ENCODE data around the gene ELAPOR1.

The ELAPOR1 gene, protein sequence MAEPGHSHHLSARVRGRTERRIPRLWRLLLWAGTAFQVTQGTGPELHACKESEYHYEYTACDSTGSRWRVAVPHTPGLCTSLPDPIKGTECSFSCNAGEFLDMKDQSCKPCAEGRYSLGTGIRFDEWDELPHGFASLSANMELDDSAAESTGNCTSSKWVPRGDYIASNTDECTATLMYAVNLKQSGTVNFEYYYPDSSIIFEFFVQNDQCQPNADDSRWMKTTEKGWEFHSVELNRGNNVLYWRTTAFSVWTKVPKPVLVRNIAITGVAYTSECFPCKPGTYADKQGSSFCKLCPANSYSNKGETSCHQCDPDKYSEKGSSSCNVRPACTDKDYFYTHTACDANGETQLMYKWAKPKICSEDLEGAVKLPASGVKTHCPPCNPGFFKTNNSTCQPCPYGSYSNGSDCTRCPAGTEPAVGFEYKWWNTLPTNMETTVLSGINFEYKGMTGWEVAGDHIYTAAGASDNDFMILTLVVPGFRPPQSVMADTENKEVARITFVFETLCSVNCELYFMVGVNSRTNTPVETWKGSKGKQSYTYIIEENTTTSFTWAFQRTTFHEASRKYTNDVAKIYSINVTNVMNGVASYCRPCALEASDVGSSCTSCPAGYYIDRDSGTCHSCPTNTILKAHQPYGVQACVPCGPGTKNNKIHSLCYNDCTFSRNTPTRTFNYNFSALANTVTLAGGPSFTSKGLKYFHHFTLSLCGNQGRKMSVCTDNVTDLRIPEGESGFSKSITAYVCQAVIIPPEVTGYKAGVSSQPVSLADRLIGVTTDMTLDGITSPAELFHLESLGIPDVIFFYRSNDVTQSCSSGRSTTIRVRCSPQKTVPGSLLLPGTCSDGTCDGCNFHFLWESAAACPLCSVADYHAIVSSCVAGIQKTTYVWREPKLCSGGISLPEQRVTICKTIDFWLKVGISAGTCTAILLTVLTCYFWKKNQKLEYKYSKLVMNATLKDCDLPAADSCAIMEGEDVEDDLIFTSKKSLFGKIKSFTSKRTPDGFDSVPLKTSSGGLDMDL

DNA sequence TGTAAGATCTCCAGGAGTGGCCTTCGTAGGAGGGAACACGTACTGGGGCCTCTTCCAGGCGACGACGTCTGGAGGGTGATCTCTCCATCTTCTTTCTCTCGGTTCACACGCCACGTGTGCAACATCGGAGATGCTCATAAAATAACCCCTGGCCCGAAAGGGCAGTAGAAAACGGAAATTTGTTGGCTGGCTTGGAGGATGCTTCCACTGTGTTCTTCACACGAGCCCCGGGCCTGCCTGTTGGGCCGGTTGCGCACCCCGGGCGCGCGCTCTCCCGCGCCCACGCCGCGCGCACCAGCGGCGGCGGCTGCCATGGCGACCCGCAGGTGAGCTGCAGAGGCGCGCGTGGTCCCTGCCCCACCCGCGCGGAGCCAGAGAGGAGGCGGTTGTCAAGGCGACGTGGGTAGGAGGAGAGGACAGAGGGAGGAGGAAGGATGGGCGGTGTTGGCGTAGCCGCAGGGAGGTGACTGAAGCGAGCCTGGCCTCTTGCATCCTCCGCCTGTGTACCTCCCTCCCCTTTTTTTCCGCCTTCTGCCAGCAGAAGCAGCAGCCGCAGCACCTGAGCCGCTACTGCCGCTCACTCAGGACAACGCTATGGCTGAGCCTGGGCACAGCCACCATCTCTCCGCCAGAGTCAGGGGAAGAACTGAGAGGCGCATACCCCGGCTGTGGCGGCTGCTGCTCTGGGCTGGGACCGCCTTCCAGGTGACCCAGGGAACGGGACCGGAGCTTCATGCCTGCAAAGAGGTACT is at the start of gene ELAPOR1:
TSS of gene ELAPOR1 (plus strand) at position 526 of the 752 bp plus-strand sequence. CDS start at position 595, 69 bp downstream.
- DNase-seq: peak; percentile 84

DNA sequence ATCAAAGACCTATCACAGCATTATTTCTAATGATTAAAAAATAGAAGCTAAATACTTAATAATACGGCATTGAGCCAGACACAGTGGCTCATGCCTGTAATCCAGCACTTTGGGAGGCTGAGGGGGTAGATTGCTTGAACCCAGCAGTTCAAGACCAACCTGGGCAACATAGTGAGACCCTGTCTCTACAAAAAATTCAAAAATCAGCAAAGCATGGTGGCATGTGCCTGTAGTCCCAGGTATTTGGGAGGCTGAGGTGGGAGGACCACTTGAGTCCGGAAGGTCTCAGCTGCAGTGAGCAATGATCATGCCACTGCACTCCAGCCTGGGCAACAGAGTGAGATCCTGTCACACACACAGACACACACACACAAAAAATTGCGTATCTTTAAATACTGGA is 48.8 kb upstream of the ELAPOR1 start:
- no peak for DNase-seq

DNA sequence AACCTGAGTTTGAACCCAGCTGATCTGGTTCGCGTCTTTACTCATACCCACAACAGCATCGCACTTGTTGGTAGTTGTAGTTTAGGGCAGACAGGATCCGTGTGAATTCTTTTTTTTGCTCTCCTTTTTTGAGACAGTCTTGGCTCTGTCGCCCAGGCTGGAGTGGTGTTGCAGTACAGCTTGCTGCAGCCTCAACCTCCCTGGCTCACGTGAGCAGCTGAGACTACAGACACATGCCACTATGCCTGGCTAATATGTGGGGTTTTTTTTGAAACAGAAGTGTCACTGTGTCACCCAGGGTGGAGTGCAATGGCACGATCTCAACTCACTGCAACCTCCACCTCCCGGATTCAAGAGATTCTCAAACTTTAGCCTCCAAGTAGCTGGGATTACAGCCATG is 46.0 kb upstream of the ELAPOR1 start:
- no peak for DNase-seq

DNA sequence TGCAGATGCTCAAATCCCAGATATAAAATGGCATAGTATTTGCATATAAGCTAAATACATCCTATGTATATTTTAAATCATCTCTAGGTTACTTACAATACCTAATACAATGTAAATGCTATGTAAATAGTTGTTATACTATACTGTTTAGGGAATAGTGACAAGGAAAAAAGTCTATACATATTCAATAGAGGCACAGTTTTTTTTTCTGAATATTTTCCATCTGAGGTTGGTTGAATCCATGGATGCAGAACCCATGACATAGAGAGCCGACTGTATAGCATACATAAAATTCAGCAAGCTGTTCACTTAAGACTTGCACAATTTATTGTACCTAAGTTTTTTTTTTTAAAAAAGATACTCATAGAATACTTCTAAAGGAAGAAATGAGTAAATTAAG is 44.6 kb upstream of the ELAPOR1 start:
- DNase-seq: no peak

DNA sequence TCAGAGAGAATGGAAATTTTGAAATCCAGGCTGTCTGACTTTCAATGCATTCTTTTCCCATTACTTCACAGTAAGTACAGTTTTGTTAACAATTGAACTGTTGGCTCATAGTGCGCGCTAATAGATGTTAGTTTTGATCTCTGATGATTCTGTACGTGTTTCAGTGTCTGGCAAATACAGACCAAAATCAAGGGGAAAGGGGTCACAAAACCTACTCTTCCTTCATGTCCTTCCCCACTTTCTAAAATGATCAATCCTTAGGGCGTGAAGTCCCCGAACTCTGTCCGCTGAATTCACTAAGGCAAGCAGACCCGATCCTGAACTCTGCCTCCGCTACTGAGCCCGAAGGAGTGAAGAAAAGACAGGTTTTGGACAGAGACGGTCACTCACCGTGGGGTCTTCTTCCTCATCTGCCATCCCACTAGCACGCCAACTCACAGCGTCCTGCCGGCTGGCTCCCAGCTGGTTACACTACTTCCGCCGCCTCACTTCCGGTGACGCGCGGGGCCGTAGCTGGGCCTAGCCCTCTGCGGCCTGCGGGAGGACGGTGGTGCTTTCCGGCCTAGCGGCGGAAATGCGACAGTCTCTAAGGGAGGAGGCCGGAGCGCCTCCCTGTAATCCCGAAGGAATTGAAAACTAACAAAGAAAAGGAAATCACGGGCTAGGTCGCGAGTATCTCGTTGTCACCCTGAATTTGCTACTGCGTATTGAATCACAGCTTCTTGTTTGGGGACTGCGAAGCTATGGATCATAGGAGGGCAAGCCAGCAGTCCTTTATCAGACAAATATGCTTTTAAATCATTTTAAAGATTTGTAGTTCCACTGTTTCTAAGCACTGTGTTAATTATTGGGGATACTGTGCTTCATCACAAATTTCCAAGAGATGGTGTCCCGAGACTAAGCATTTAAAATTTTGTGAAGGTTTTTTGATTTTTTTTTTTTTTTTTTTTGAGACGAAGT is 38.1 kb upstream of the ELAPOR1 start, which contains the start of gene TAF13:
TSS of gene TAF13 (minus strand) at position 473 of the 960 bp plus-strand sequence. CDS start at position 417, 56 bp downstream.
- peak; percentile 98 for DNase-seq

DNA sequence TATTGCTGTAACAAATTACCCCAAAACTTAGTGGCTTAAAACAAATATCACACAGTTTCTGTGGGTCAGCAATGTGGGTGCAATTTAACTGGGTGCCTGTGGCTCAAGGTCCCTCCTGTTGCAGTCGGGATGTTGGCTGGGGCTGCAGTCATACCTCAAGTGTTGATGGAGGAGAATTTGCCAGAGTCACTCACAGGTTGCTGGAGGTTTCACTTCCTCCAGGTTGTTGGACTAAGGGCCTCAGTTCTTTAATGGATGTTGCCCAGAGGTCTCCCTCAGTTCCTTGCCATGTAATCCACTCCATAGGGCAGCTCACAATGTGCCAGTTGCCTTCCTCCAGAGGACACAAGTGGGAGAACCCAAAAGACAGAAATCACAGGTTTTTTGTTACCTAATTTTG is 35.6 kb upstream of the ELAPOR1 start:
- no peak for DNase-seq

DNA sequence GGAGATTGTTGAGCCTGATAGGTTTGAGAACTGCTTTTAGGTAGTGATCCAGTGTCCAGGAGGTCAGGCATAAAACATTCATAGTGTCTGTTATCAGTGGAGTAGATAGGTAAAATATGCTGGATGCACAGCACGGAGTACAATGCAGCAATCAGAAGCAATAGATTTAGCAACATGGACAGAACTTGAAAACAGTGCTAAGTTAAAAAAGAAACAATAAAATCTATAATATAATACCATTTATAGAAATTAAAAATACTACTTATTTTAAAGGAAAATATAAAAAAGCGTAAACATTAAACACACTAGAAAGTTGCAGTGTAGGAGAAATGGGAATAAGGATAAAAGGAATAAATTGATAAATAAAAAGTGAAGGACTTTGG is 34.7 kb upstream of the ELAPOR1 start:
- DNase-seq: no peak

DNA sequence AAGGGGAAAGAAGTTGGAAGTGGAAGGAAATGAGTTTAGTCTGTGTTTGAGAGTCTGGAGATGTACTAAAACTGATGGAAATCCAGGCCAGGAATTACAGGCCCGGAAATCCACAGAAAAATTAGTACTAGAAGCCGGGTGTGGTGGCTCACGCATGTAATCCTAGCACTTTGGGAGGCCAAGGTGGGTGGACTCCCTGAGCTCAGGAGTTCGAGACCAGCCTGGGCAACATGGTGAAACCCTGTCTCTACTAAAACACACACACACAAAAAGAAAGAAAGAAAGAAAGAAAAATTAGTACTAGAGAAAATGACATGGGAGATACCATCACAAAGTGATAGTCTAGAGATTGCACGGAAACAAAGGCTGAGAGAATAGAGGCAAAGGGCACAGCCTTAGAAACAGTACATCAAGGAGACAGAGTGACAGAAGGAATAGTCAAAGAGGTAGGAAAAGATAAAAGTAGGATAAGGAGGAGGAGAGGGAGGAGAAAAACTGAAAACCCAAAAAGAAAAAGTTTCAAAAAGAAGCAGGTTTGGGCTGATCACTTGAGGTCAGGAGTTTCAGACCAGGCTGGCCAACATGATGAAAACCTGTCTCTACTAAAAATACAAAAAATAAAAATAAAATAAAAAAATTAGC is 33.4 kb upstream of the ELAPOR1 start:
- DNase-seq: no peak

DNA sequence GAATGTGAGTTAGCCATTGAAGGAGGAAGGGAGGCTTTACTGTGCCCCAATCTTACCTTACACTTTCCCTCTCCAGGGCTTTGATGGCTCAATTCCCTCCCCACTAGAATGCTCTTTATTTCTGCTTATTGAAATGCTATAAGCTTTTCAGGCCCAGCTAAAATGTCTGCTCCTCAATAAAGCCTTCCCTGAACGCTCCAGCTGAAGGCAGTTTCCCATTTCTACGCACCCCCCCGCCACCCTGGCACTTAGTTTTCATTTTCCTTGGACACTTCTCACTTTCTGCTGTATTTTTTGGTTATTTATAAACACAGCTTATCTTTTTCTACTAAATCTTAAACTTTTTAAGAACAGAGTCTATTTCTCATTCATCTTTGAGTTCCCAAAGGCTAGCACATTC is 30.4 kb upstream of the ELAPOR1 start:
- no peak for DNase-seq

DNA sequence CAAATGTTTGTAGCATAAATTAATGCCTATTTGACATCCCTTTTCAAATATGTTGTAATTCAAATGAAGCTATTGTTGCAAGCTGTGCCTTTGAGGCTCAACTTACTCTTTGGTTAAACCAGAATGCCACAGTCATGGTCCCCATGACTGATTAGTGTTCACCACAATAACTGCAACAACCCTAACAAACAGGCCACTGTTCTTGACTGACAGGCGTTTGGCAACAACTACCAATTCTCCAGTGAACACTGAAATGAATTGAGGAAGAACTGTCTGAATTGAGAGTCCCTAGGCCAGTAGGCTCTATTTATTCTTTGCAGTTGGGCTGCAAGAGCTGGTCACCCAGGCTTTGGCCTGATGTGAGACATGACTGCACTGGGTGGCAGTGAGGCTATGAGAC is 30.0 kb upstream of the ELAPOR1 start:
- no peak for DNase-seq

DNA sequence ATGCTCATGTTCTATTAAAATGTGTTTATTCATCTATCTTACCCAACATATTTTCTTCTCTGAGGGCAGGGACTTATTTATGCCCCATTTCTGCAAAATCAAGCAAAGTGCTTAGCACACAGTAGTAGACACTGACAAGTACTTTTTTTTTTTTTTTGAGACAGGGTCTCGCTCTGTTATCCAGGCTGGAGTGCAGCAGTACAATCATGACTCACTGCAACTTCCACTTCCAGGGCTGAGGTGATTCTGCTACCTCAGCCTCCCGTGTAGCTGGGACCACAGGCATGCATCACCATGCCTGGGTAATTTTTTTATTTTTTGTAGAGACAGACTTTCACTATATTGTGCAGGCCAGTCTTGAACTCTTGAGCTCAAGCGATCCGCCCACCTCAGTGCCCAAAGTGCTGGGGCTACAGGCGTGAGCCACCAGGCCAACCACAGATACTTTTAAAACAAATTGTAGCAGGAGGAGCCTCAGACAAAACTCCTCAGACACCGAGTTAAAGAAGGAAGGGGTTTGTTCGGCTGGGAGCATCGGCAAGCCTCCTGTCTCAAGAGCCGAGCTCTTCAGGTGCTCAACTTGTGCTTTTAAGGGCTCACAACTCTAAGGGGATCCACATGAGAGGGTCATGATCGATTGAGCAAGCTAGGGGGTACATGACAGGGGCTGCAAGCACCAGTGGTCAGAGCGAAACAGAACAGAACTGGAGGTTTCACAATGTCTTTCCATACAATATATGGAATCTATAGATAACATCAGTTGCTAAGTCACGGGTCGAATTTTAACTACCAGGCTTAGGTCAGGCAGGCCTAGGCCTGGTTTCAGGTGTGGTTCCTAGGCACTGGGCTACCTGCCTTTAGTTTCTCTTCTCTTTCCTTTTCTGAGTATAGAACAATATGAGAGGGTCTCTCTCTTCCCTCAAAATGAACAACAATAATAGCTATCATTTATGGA is 29.1 kb upstream of the ELAPOR1 start:
- DNase-seq: peak; percentile 90

DNA sequence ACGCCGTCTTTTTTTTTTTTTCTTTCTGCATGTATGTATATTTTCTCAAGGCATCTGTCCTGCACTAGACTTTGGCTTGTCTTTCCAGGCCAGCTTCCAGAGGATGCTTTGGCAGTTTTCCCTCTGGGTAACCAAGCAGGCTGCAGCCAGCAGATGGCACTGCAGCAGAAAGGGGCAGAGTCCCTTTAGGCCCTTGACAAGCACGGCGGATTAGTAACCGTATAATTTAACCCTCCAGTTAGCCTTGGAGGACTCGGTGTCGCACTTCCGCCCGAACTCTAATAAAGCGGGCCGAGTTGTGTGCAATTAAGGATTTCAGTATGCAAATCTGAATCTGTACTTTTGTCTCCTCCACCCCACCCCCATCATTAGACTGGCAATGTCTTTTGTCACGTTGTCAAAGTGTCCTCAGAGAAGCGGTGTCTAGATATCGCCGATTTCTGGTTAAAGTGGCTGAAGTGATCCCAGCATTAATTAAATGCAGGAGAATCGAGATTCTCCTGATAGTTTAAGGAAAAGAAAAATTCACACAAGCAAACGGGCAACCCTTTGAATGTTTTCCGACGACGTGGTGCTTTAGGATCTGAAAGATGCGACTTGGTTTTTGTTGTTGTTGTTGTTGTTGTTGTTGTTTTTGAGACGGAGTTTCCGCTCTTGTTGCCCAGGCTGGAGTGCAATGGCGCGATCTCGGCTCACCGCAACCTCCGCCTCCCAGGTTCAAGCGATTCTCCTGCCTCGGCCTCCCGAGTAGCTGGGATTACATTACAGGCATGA is 24.5 kb upstream of the ELAPOR1 start:
- DNase-seq: peak; percentile 94

DNA sequence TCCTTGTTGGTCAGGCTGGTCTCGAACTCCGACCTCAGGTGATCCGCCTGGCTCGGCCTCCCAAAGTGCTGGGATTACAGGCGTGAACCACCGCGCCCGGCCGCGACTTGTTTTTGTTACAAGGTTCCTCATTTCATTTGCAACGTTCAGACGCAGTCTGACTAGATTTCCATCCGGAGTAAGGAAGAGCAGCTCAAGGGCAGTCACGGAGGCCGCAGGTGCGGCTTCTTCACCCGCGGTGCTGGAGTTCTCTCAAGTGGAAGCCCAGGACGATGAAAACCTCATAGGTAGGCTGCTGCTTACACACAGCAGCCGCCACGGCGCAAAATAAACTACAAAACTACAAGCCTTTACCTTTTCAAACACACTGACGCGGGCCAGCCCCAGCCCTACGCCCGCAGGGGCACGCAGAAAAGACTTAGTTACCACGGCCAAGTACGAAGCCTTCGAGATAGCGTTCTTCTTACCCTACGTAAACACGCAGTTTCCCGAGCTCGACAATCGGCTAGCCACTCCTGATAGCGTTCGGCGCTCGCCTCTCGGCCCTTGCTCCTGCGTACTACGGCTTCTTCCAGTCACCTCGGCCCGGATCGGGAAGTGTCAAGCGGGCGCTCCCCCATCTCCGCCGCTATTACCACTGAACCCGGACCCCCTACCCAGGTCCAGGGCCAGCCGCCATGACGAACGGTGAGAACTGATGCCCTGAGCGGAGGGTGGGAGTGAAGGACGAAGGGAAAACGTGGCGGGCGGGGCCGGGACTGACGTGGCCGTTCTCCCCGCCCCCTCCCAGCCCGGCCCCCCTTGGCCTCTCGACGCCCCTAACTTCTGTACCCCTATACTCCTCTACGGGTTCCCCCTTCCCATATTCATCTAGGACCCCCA is 23.5 kb upstream of the ELAPOR1 start, which contains the start of gene TMEM167B:
TSS of gene TMEM167B (plus strand) at position 569 of the 882 bp plus-strand sequence. CDS start at position 678, 109 bp downstream.
- peak; percentile 97 for DNase-seq

DNA sequence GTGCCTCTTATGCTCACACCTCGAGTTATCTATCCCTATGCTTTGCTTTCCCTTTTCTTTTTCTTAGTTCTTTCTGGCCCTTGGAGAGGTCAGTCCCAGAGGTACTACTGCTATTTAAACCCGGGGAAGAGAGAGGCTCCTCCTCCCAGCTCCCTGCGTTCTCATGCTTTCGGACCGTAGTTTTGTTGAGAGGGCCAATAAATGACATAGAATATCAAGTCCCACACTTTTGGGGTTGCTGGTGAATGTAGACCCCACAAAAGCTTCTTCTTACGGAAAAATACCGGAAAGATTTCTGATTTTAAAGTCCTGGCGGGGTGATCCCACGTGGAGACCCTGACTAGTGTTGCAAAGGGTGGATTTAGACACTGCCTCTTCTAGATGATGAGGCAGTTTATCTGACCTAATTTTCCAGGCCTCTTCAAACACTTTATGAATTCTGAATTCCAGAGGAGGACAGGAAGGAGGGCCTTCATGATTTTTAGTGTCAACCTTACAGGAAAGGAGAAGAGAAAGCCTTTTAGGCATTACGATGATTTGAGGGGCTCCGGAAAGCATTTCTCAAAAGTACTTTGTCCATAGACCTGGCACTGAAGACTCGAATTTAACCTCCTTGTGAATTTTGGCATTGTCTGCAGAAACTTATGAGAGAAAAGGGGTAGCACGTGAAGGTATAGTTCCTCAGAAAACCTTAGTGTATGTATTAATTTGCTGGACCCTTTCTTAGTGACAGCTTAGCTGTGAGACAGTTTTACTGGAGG is 22.7 kb upstream of the ELAPOR1 start:
- peak; percentile 66 for DNase-seq

DNA sequence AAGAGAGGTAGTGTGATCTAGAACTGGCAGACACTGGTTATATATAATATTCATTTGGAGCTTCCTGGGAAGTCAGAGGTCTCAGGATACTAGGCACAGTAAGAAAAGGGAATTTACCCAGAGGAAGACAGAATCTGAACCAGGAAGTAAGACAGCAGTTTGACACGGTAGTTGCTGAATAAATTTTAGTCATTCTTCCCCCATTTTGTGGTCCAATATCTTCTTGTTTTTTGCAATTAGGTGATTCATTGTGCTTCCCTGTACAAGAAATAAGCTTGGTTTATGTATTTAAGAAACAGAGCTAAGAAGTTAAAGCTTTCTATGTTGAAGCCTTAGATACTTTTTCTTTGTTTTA is 22.1 kb upstream of the ELAPOR1 start:
- DNase-seq: no peak

DNA sequence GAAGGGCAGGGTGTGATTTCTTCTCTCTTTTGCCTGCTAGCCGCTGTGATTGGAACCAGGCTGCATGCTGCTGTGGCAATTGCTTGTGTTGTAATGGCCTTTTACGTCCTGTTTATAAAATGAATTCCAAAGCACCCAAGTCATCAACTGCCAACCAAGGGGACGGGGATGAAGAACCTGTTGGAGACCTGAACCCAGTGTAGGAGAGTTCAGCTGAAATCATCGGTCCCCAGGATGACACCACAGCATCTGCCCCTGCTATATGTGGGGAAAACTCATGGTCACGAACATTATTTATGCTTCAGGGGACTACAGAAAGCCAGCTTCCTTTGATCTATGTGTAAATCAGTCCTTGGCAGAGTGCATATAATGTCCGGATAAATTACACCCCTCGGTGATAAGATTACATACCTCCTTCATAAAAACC is 19.5 kb upstream of the ELAPOR1 start:
- no peak for DNase-seq

DNA sequence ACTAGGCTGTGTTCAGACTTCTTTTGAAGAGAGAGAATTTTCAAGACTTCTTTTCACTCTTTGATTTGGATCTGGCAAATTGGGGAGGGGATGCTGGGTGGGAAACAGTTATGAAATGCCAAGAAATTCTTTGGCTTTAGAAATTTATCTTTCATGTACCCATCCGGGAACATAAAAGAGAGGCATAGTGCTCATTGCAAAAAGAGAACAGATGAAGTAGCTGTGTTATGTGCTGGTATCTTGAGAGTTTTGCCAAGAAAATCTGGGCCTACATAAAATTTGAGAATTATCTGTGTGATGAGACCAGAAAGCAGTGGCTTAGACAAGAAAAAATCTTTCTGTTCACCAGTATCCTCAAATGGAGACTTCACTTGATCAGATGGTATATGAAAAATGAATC is 19.0 kb upstream of the ELAPOR1 start:
- no peak for DNase-seq

Data from islet precursor cell (in vitro differentiated cells).